HEK293 (cell line): Measurements from ENCODE around the gene SPTBN1.

Experiments used
- CTCF ChIA-PET: fragments of 350-600 bp; formaldehyde crosslinking; extraction: SDS; loops from one replicate; lab custom pipeline; 2021; ENCODE audit warnings: antibody characterized with exemption; lab: Yijun Ruan, JAX
- POLR2A ChIA-PET: fragments of 300-600 bp; formaldehyde crosslinking; extraction: SDS; loops from one replicate; lab custom pipeline; 2020; ENCODE audit warnings: antibody characterized with exemption, inconsistent platforms; lab: Yijun Ruan, JAX
- H3K27ac ChIP-seq: fragments of 200-500 bp; sonication (Bioruptor generic); 2 replicates; pipeline ENCODE4 v1.5.1; 2014; ENCODE audit warnings: low read depth, low read length, control low read depth, inconsistent platforms; ENCODE audit errors: extremely low read depth
- H3K36me3 ChIP-seq, 2 experiments: fragments of 200-500 bp in 1 of 2; sonication (Bioruptor generic) in 1 of 2; 1 replicate in 1 of 2; 2 replicates in 1 of 2; pipeline ENCODE4 v1.5.1; 2014 to 2017; ENCODE audit warnings: inconsistent platforms in 2 of 2, low read length in 2 of 2; ENCODE audit not compliant: control insufficient read depth in 2 of 2, insufficient read depth in 1 of 2
- H3K4me1 ChIP-seq: fragments of 200-500 bp; sonication (Bioruptor generic); 2 replicates; pipeline ENCODE4 v1.5.1; 2014; ENCODE audit warnings: mild to moderate bottlenecking, low read length, inconsistent platforms; ENCODE audit not compliant: control insufficient read depth, insufficient read depth
- H3K4me3 ChIP-seq: 2 replicates; pipeline ENCODE4 v1.5.1; 2011; ENCODE audit warnings: low read depth, mild to moderate bottlenecking, control low read depth, low read length, moderate library complexity
- H3K9me3 ChIP-seq: fragments of 200-500 bp; sonication (Bioruptor generic); 2 replicates; pipeline ENCODE4 v1.5.1; 2014; ENCODE audit warnings: low read depth, low read length, inconsistent platforms; ENCODE audit not compliant: control insufficient read depth, insufficient read depth
- ATF2 ChIP-seq: fragments of 450-650 bp; formaldehyde crosslinking; IDR thresholded peaks from 2 replicates; pipeline ENCODE4 v1.5.1; 2016; ENCODE audit warnings: missing biosample characterization, missing genetic modification characterization, low read depth
- BCL11A ChIP-seq: fragments of 450-650 bp; formaldehyde crosslinking; IDR thresholded peaks from 2 replicates; pipeline ENCODE4 v1.5.1; 2016; ENCODE audit warnings: low read depth, missing biosample characterization, missing genetic modification characterization
- KLF17 ChIP-seq: fragments of 450-650 bp; formaldehyde crosslinking; IDR thresholded peaks from 2 replicates; pipeline ENCODE4 v1.5.1; 2016; ENCODE audit warnings: missing biosample characterization, missing genetic modification characterization
- KLF9 ChIP-seq: fragments of 450-650 bp; formaldehyde crosslinking; IDR thresholded peaks from 2 replicates; pipeline ENCODE4 v1.5.1; 2016; ENCODE audit warnings: missing biosample characterization, missing genetic modification characterization, low read depth
- PATZ1 ChIP-seq: fragments of 450-650 bp; formaldehyde crosslinking; IDR thresholded peaks from 2 replicates; pipeline ENCODE4 v1.5.1; 2016; ENCODE audit warnings: missing biosample characterization, missing genetic modification characterization
- SCRT2 ChIP-seq: fragments of 450-650 bp; formaldehyde crosslinking; IDR thresholded peaks from 2 replicates; pipeline ENCODE4 v1.5.1; 2016; ENCODE audit warnings: missing biosample characterization, missing genetic modification characterization
- ZBTB17 ChIP-seq: fragments of 450-650 bp; formaldehyde crosslinking; IDR thresholded peaks from 2 replicates; pipeline ENCODE4 v1.5.1; 2016; ENCODE audit warnings: missing biosample characterization, missing genetic modification characterization
- ZBTB49 ChIP-seq: fragments of 450-650 bp; formaldehyde crosslinking; IDR thresholded peaks from 2 replicates; pipeline ENCODE4 v1.5.1; 2016; ENCODE audit warnings: missing biosample characterization, missing genetic modification characterization, low read depth
- ZNF10 ChIP-seq: fragments of 450-650 bp; formaldehyde crosslinking; IDR thresholded peaks from 2 replicates; pipeline ENCODE4 v1.5.1; 2017; ENCODE audit warnings: missing biosample characterization, missing genetic modification characterization
- ZNF175 ChIP-seq: fragments of 450-650 bp; formaldehyde crosslinking; IDR thresholded peaks from 2 replicates; pipeline ENCODE4 v1.5.1; 2016; ENCODE audit warnings: missing biosample characterization, missing genetic modification characterization
- ZNF184 ChIP-seq: fragments of 450-650 bp; IDR thresholded peaks from 2 replicates; pipeline ENCODE4 v1.5.1; 2018; ENCODE audit warnings: missing biosample characterization, mild to moderate bottlenecking, missing genetic modification characterization
- ZNF19 ChIP-seq: fragments of 450-650 bp; formaldehyde crosslinking; IDR thresholded peaks from 2 replicates; pipeline ENCODE4; 2016; ENCODE audit warnings: missing biosample characterization, missing genetic modification characterization, low read depth
- ZNF202 ChIP-seq: fragments of 450-650 bp; formaldehyde crosslinking; IDR thresholded peaks from 2 replicates; pipeline ENCODE4 v1.5.1; 2016; ENCODE audit warnings: missing biosample characterization, missing genetic modification characterization, borderline replicate concordance
- ZNF221 ChIP-seq: fragments of 450-650 bp; formaldehyde crosslinking; IDR thresholded peaks from 2 replicates; pipeline ENCODE4 v1.5.1; 2017; ENCODE audit warnings: missing biosample characterization, missing genetic modification characterization, borderline replicate concordance
- ZNF239 ChIP-seq: fragments of 450-650 bp; formaldehyde crosslinking; IDR thresholded peaks from 2 replicates; pipeline ENCODE4 v1.5.1; 2016; ENCODE audit warnings: missing biosample characterization, missing genetic modification characterization
- ZNF311 ChIP-seq: fragments of 450-650 bp; formaldehyde crosslinking; IDR thresholded peaks from 2 replicates; pipeline ENCODE4 v1.5.1; 2017; ENCODE audit warnings: missing biosample characterization, missing genetic modification characterization, borderline replicate concordance
- ZNF473 ChIP-seq: fragments of 450-650 bp; formaldehyde crosslinking; IDR thresholded peaks from 2 replicates; pipeline ENCODE4 v1.5.1; 2017; ENCODE audit warnings: missing biosample characterization, missing genetic modification characterization
- ZNF488 ChIP-seq: fragments of 450-650 bp; formaldehyde crosslinking; IDR thresholded peaks from 2 replicates; pipeline ENCODE4 v1.5.1; 2016; ENCODE audit warnings: missing biosample characterization, missing genetic modification characterization
- ZNF529 ChIP-seq: fragments of 450-650 bp; formaldehyde crosslinking; IDR thresholded peaks from 2 replicates; pipeline ENCODE4 v1.5.1; 2017; ENCODE audit warnings: missing genetic modification characterization, missing biosample characterization; ENCODE audit not compliant: insufficient replicate concordance
- ZNF596 ChIP-seq: fragments of 450-650 bp; IDR thresholded peaks from 2 replicates; pipeline ENCODE4 v1.5.0; 2018; ENCODE audit warnings: missing biosample characterization, mild to moderate bottlenecking, missing genetic modification characterization, moderate library complexity
- ZNF623 ChIP-seq: fragments of 450-650 bp; formaldehyde crosslinking; IDR thresholded peaks from 2 replicates; pipeline ENCODE4 v1.5.1; 2016; ENCODE audit warnings: missing biosample characterization, missing genetic modification characterization
- ZNF747 ChIP-seq: fragments of 450-650 bp; formaldehyde crosslinking; IDR thresholded peaks from 2 replicates; pipeline ENCODE4 v1.5.1; 2016; ENCODE audit warnings: missing biosample characterization, missing genetic modification characterization
- ZNF785 ChIP-seq: fragments of 450-650 bp; formaldehyde crosslinking; IDR thresholded peaks from 2 replicates; pipeline ENCODE4 v1.5.1; 2016; ENCODE audit warnings: missing biosample characterization, missing genetic modification characterization
- ZSCAN30 ChIP-seq: fragments of 450-650 bp; IDR thresholded peaks from 2 replicates; pipeline ENCODE4 v1.5.1; 2018; ENCODE audit warnings: missing biosample characterization, mild to moderate bottlenecking, missing genetic modification characterization, moderate library complexity

Gene SPTBN1

GRCh38 chr2:54577035-54577434, 120.9 kb downstream of the SPTBN1 start:
- CTCF ChIA-PET = interaction anchor here (0.7 kb wide), 1 partner anchor 78 kb away, joined by 3 read pairs; no protein-coding TSS in a partner anchor

GRCh38 chr2:54577944-54578647, 122.0 kb downstream of the SPTBN1 start:
- Histone ChIP-seq H3K36me3 (no peaks in the 10 kb centered on the region), H3K9me3 (no peaks in the 10 kb centered on the region), H3K27ac (no peak overlapping the region), H3K4me1 (peaks cover 47% of the 10 kb centered on the region), H3K4me3 (no peak overlapping the region)
- ChIA-PET POLR2A (no interaction called here), CTCF (interaction anchor here (0.6 kb wide), 1 partner anchor 43 kb away, joined by 5 read pairs; no protein-coding TSS in a partner anchor)
- TF ChIP-seq ZBTB49 (tag by site-specific recombination) (no peak), ZNF529 (no peak), ZNF747 (tag by site-specific recombination) (no peak), ZSCAN30 (tag by site-specific recombination) (no peak), KLF17 (tag by site-specific recombination) (no peak), ZNF221 (tag by site-specific recombination) (no peak), ZNF175 (no peak), ZNF473 (tag by site-specific recombination) (no peak), BCL11A (tag by site-specific recombination) (no peak), ZNF202 (tag by site-specific recombination) (no peak), ZNF184 (tag by site-specific recombination) (no peak)

More at GRCh38 chr2:54577035-54577434, 120.9 kb downstream of the SPTBN1 start:
- Histone ChIP-seq H3K36me3 (no peaks in the 10 kb centered on the region), H3K4me3 (no peak overlapping the region), H3K27ac (no peak overlapping the region), H3K9me3 (no peaks in the 10 kb centered on the region), H3K4me1 (peaks cover 52% of the 10 kb centered on the region)
- 0 out of 2 replicates have a peak, but pooled peaks have one; percentile 11 for TF ChIP-seq PATZ1 (tag by site-specific recombination)
- no peak for TF ChIP-seq ZNF19 (tag by site-specific recombination)
- TF ChIP-seq ZNF10 = peak; percentile 30; the same call in 1 of the 2 replicates
- POLR2A ChIA-PET = interaction anchor here (1.0 kb wide), 1 partner anchor 18 kb away, joined by 4 read pairs; no protein-coding TSS in a partner anchor

- H3K36me3 ChIP-seq = no peaks in the 10 kb centered on the region
- CTCF ChIA-PET = interaction anchor here (0.6 kb wide), 1 partner anchor 44 kb away, joined by 5 read pairs; no protein-coding TSS in a partner anchor
- H3K4me1 ChIP-seq = peaks cover 41% of the 10 kb centered on the region
- no peak overlapping the region for H3K4me3 ChIP-seq
- H3K9me3 ChIP-seq = no peaks in the 10 kb centered on the region
- POLR2A ChIA-PET = interaction anchor here (0.9 kb wide), 1 partner anchor 20 kb away, joined by 3 read pairs; no protein-coding TSS in a partner anchor
- H3K27ac ChIP-seq = no peak overlapping the region
- TF ChIP-seq SCRT2 (no peak), ZNF596 (tag by site-specific recombination) (no peak), ATF2 (tag by site-specific recombination) (no peak), KLF9 (tag by site-specific recombination) (no peak), ZNF239 (tag by site-specific recombination) (no peak), ZNF311 (tag by site-specific recombination) (no peak), ZNF785 (tag by site-specific recombination) (no peak), ZNF623 (tag by site-specific recombination) (no peak), ZBTB17 (tag by site-specific recombination) (no peak), ZNF488 (tag by site-specific recombination) (no peak)
Measured at GRCh38 chr2:54578648-54579045, 122.5 kb downstream of the SPTBN1 start.
